ENCODE results near the gene SLC5A11. TPM values are rescaled to one million over a fixed set of nuclear protein-coding genes. Genes with fewer than 3 reads are reported as not detected.

SLC5A11 gene
- polyA plus RNA-seq, 1 donor (not counting 4 experiments of a cell fraction or from before 2014, with no cell fraction given) = 0.07 TPM

GRCh38 chr16:24918641-24919040 lies 72.9 kb downstream of the SLC5A11 start:
- dilution Hi-C loops (cut with MboI; ENCODE audit: extremely low pct_ligation_motif_present, low sequenced_read_pairs) = loop anchor here (25.0 kb wide), 1 partner anchor 106 kb away; no protein-coding TSS in a partner anchor

GRCh38 chr16:24919536-24919935 lies 73.8 kb downstream of the SLC5A11 start:
- Histone ChIP-seq H3K9me3 (ENCODE audit: control insufficient read depth, low read depth, low read length) (no peaks in the 10 kb centered on the region), H2AFZ (ENCODE audit: control insufficient read depth, low read length) (no peak overlapping the region), H3K4me3 (ENCODE audit: control insufficient read depth in 2 of 3, extremely low read depth in 1 of 3, insufficient read depth in 2 of 3, low read depth in 1 of 3, low read length in 3 of 3) (no peak overlapping the region), H3K4me2 (ENCODE audit: control insufficient read depth, extremely low read depth, insufficient read depth, low read depth, low read length) (no peak overlapping the region), H3K27ac (ENCODE audit: control insufficient read depth, insufficient read depth, low read length) (no peak overlapping the region), H3K9me1 (ENCODE audit: control insufficient read depth, extremely low read depth, insufficient read depth, low read length) (no peaks in the 10 kb centered on the region), H3K79me2 (ENCODE audit: control insufficient read depth, insufficient read depth, low read length) (no peaks in the 10 kb centered on the region), H3K36me3 (ENCODE audit: control insufficient read depth in 2 of 2, extremely low read depth in 1 of 2, insufficient read depth in 2 of 2, low read length in 2 of 2) (peaks cover 0 to 9% of the 10 kb centered on the region in 2 experiments), H3K9ac (ENCODE audit: control insufficient read depth, extremely low read depth, insufficient read depth, low read length) (no peak overlapping the region), H4K20me1 (ENCODE audit: control insufficient read depth, extremely low read depth, insufficient read depth, low read length) (peaks cover 3% of the 10 kb centered on the region), H3K4me1 (ENCODE audit: control insufficient read depth, extremely low read depth, insufficient read depth, low read length) (no peaks in the 10 kb centered on the region), H3K27me3 (ENCODE audit: control insufficient read depth, extremely low read depth, insufficient read depth, low read length) (no peaks in the 10 kb centered on the region)
- dilution Hi-C loops (cut with MboI; ENCODE audit: extremely low pct_ligation_motif_present, low sequenced_read_pairs) = loop anchor here (25.0 kb wide), 1 partner anchor 107 kb away; no protein-coding TSS in a partner anchor
- DNase-seq (ENCODE audit: low read depth, low spot score) (no peak), FAIRE-seq (no peak)
- TF ChIP-seq EZH2 (IDR thresholded peaks at IDR 0.05; ENCODE audit: low read length) = no peak

More at GRCh38 chr16:24918641-24919040, 72.9 kb downstream of the SLC5A11 start:
- no peaks in the 10 kb centered on the region for H3K27me3 ChIP-seq (ENCODE audit: control insufficient read depth, extremely low read depth, insufficient read depth, low read length)
- no peak overlapping the region for H3K4me2 ChIP-seq (ENCODE audit: control insufficient read depth, extremely low read depth, insufficient read depth, low read depth, low read length)
- no peaks in the 10 kb centered on the region for H3K4me1 ChIP-seq (ENCODE audit: control insufficient read depth, extremely low read depth, insufficient read depth, low read length)
- H3K27ac ChIP-seq (ENCODE audit: control insufficient read depth, insufficient read depth, low read length) = no peak overlapping the region
- H3K9me3 ChIP-seq (ENCODE audit: control insufficient read depth, low read depth, low read length) = no peaks in the 10 kb centered on the region
- H2AFZ ChIP-seq (ENCODE audit: control insufficient read depth, low read length) = no peak overlapping the region
- FAIRE-seq (no peak), DNase-seq (ENCODE audit: low read depth, low spot score) (no peak)
- no peaks in the 10 kb centered on the region for H3K79me2 ChIP-seq (ENCODE audit: control insufficient read depth, insufficient read depth, low read length)
- TF ChIP-seq CTCF (optimal IDR thresholded peaks at IDR 0.05 in 1 of 3, IDR thresholded peaks at IDR 0.05 in 1 of 3, conservative IDR thresholded peaks at IDR 0.05 in 1 of 3; ENCODE audit: extremely low read depth in 1 of 3, insufficient read depth in 2 of 3, low read length in 3 of 3) (no peak), EZH2 (IDR thresholded peaks at IDR 0.05; ENCODE audit: low read length) (no peak)
- no peaks in the 10 kb centered on the region for H3K9me1 ChIP-seq (ENCODE audit: control insufficient read depth, extremely low read depth, insufficient read depth, low read length)
- peaks cover 0 to 9% of the 10 kb centered on the region in 2 experiments for H3K36me3 ChIP-seq (ENCODE audit: control insufficient read depth in 2 of 2, extremely low read depth in 1 of 2, insufficient read depth in 2 of 2, low read length in 2 of 2)
- H3K4me3 ChIP-seq (ENCODE audit: control insufficient read depth in 2 of 3, extremely low read depth in 1 of 3, insufficient read depth in 2 of 3, low read depth in 1 of 3, low read length in 3 of 3) = no peak overlapping the region
- peaks cover 3% of the 10 kb centered on the region for H4K20me1 ChIP-seq (ENCODE audit: control insufficient read depth, extremely low read depth, insufficient read depth, low read length)
- H3K9ac ChIP-seq (ENCODE audit: control insufficient read depth, extremely low read depth, insufficient read depth, low read length) = no peak overlapping the region

GRCh38 chr16:24920568-24920967 lies 74.8 kb downstream of the SLC5A11 start:
- H3K9me1 ChIP-seq (ENCODE audit: control insufficient read depth, extremely low read depth, insufficient read depth, low read length) = no peaks in the 10 kb centered on the region
- dilution Hi-C loops (cut with MboI; ENCODE audit: extremely low pct_ligation_motif_present, low sequenced_read_pairs) = loop anchor here (25.0 kb wide), 1 partner anchor 108 kb away; no protein-coding TSS in a partner anchor
- H3K27ac ChIP-seq (ENCODE audit: control insufficient read depth, insufficient read depth, low read length) = no peak overlapping the region
- no peaks in the 10 kb centered on the region for H3K27me3 ChIP-seq (ENCODE audit: control insufficient read depth, extremely low read depth, insufficient read depth, low read length)
- H4K20me1 ChIP-seq (ENCODE audit: control insufficient read depth, extremely low read depth, insufficient read depth, low read length) = peaks cover 3% of the 10 kb centered on the region
- no peaks in the 10 kb centered on the region for H3K4me1 ChIP-seq (ENCODE audit: control insufficient read depth, extremely low read depth, insufficient read depth, low read length)
- H3K9me3 ChIP-seq (ENCODE audit: control insufficient read depth, low read depth, low read length) = no peaks in the 10 kb centered on the region
- H3K4me3 ChIP-seq (ENCODE audit: control insufficient read depth in 2 of 3, extremely low read depth in 1 of 3, insufficient read depth in 2 of 3, low read depth in 1 of 3, low read length in 3 of 3) = no peak overlapping the region
- DNase-seq (ENCODE audit: low read depth, low spot score) = no peak
- no peak for FAIRE-seq
- peaks cover 0 to 9% of the 10 kb centered on the region in 2 experiments for H3K36me3 ChIP-seq (ENCODE audit: control insufficient read depth in 2 of 2, extremely low read depth in 1 of 2, insufficient read depth in 2 of 2, low read length in 2 of 2)
- no peak overlapping the region for H3K9ac ChIP-seq (ENCODE audit: control insufficient read depth, extremely low read depth, insufficient read depth, low read length)
- H2AFZ ChIP-seq (ENCODE audit: control insufficient read depth, low read length) = no peak overlapping the region
- no peak for TF ChIP-seq CTCF (optimal IDR thresholded peaks at IDR 0.05 in 1 of 3, IDR thresholded peaks at IDR 0.05 in 1 of 3, conservative IDR thresholded peaks at IDR 0.05 in 1 of 3; ENCODE audit: extremely low read depth in 1 of 3, insufficient read depth in 2 of 3, low read length in 3 of 3)
- no peak for TF ChIP-seq EZH2 (IDR thresholded peaks at IDR 0.05; ENCODE audit: low read length)
- no peaks in the 10 kb centered on the region for H3K79me2 ChIP-seq (ENCODE audit: control insufficient read depth, insufficient read depth, low read length)
- H3K4me2 ChIP-seq (ENCODE audit: control insufficient read depth, extremely low read depth, insufficient read depth, low read depth, low read length) = no peak overlapping the region

All from keratinocyte (primary cell).